Neural cell (in vitro differentiated cells): Measurements from ENCODE around the gene NRK. TPM values are rescaled to one million over a fixed set of nuclear protein-coding genes. Genes with fewer than 3 reads are reported as not detected.
A peak's percentile ranks its signal among the peaks of the same experiment; 100 is the strongest.

ENCODE experiments used
- H2AFZ ChIP-seq: fragments of 200-600, 300-800 bp; sonication (generic), shearing (Covaris generic); 2 replicates; pipeline ENCODE4 v1.6.0; 2014; ENCODE audit warnings: low read depth, mild to moderate bottlenecking, antibody characterized with exemption, low read length, moderate library complexity
- H3F3A ChIP-seq: fragments of 200-600 bp; shearing (Covaris generic); 2 replicates; pipeline ENCODE4 v1.6.1; 2016; ENCODE audit warnings: mild to moderate bottlenecking, moderate library complexity, mixed read lengths, antibody characterized with exemption, low read length; ENCODE audit not compliant: insufficient read depth, poor library complexity, severe bottlenecking
- H3K27ac ChIP-seq: fragments of 200-600, 300-800 bp; sonication (generic), shearing (Covaris generic); 2 replicates; pipeline ENCODE4 v1.5.1; 2014; ENCODE audit warnings: mild to moderate bottlenecking, low read length, moderate library complexity
- H3K27me3 ChIP-seq: fragments of 300-800, 200-600 bp; sonication (generic), shearing (Covaris generic); 2 replicates; pipeline ENCODE4 v1.6.0; 2014; ENCODE audit warnings: mild to moderate bottlenecking, low read depth, low read length, moderate library complexity; ENCODE audit not compliant: insufficient read depth
- H3K36me3 ChIP-seq: fragments of 300-800, 200-600 bp; sonication (generic), shearing (Covaris generic); 2 replicates; pipeline ENCODE4 v1.5.1; 2014; ENCODE audit warnings: mild to moderate bottlenecking, antibody characterized with exemption, low read length, moderate library complexity; ENCODE audit not compliant: insufficient read depth
- H3K4me2 ChIP-seq: fragments of 300-800, 200-600 bp; sonication (generic), shearing (Covaris generic); 2 replicates; pipeline ENCODE4 v1.6.0; 2014; ENCODE audit warnings: mild to moderate bottlenecking, low read length
- H3K4me3 ChIP-seq: fragments of 300-800, 200-600 bp; sonication (generic), shearing (Covaris generic); 2 replicates; pipeline ENCODE4 v1.5.1; 2014; ENCODE audit warnings: mild to moderate bottlenecking, low read length, moderate library complexity
- H3K79me2 ChIP-seq: fragments of 200-600 bp; shearing (Covaris generic); replicated peaks from 2 replicates; pipeline ENCODE4 v1.6.0; 2014; ENCODE audit warnings: mild to moderate bottlenecking, low read length, moderate library complexity; ENCODE audit not compliant: insufficient read depth
- H3K9ac ChIP-seq: fragments of 300-800, 200-600 bp; sonication (generic), shearing (Covaris generic); 2 replicates; pipeline ENCODE4 v1.6.1; 2016; ENCODE audit warnings: mild to moderate bottlenecking, low read length, mixed read lengths
- H3K9me2 ChIP-seq: fragments of 200-600 bp; shearing (Covaris generic); 2 replicates; pipeline ENCODE4 v1.6.1; 2016; ENCODE audit warnings: mild to moderate bottlenecking, low read length, mixed read lengths; ENCODE audit not compliant: insufficient read depth
- H3K9me3 ChIP-seq: fragments of 200-600, 300-800 bp; sonication (generic), shearing (Covaris generic); 2 replicates; pipeline ENCODE4 v1.6.1; 2016; ENCODE audit warnings: mild to moderate bottlenecking, mixed run types, low read length, moderate library complexity, mixed read lengths
- H4K20me1 ChIP-seq: fragments of 200-600 bp; shearing (Covaris generic); 2 replicates; pipeline ENCODE4 v1.6.1; 2016; ENCODE audit warnings: mild to moderate bottlenecking, mixed run types; ENCODE audit not compliant: insufficient read depth
- EP300 ChIP-seq: fragments of 450-650 bp; conservative IDR thresholded peaks from 2 replicates; pipeline ENCODE4 v1.6.1; 2014; ENCODE audit warnings: antibody characterized with exemption, mild to moderate bottlenecking, moderate library complexity; ENCODE audit not compliant: poor library complexity, severe bottlenecking
- EZH2 ChIP-seq: fragments of 200-600, 300-800 bp; shearing (Covaris generic), sonication (generic); IDR thresholded peaks from 2 replicates; pipeline ENCODE4 v1.6.1; 2014; ENCODE audit warnings: antibody characterized with exemption, low read length, borderline replicate concordance, mild to moderate bottlenecking; ENCODE audit not compliant: insufficient read depth, poor library complexity, severe bottlenecking
- MXI1 ChIP-seq: fragments of 450-650 bp; conservative IDR thresholded peaks from 2 replicates; pipeline ENCODE4 v1.6.1; 2014; ENCODE audit warnings: antibody characterized with exemption, mild to moderate bottlenecking; ENCODE audit not compliant: poor library complexity, severe bottlenecking
- POLR2AphosphoS5 ChIP-seq: IDR thresholded peaks from 2 replicates; pipeline ENCODE4 v1.6.1; 2012
- RAD21 ChIP-seq: fragments of 450-650 bp; conservative IDR thresholded peaks from 2 replicates; pipeline ENCODE4 v1.6.1; 2014; ENCODE audit warnings: antibody characterized with exemption, mild to moderate bottlenecking, moderate library complexity
- REST ChIP-seq: IDR thresholded peaks from 2 replicates; pipeline ENCODE4 v1.6.1; 2012; ENCODE audit warnings: borderline replicate concordance
- SMC3 ChIP-seq: fragments of 450-650 bp; conservative IDR thresholded peaks from 2 replicates; pipeline ENCODE4 v1.6.1; 2014; ENCODE audit warnings: antibody characterized with exemption, mild to moderate bottlenecking, moderate library complexity; ENCODE audit not compliant: poor library complexity
- TAF1 ChIP-seq: IDR thresholded peaks from 2 replicates; pipeline ENCODE4 v1.6.1; 2012; ENCODE audit warnings: low read depth
- polyA plus RNA-seq: library from polyadenylated mRNA; depleted of rRNA; stranded (reverse); fragments of >200 nt; gene quantifications from 2 replicates; pipeline ENCODE4 v1.2.3, GENCODE V29; 2014
- TF ChIP-seq, protein P1 (sequence below): fragments of 450-650 bp; IDR thresholded peaks from 2 replicates; pipeline ENCODE4 v1.5.1; 2014; ENCODE audit warnings: antibody characterized with exemption, mild to moderate bottlenecking, moderate library complexity; ENCODE audit not compliant: poor library complexity, severe bottlenecking

The NRK gene
- polyA plus RNA-seq, 1 donor from 2014 or later, result not detected

GRCh38 chrX:105823092-105823455 is 735 bp downstream of the NRK start:
- Histone ChIP-seq H3K27ac (no peak overlapping the region), H3F3A (no peaks in the 10 kb centered on the region), H3K9me3 (no peaks in the 10 kb centered on the region), H2AFZ (no peak overlapping the region), H3K79me2 (no peaks in the 10 kb centered on the region), H3K27me3 (peaks cover 43% of the 10 kb centered on the region), H3K4me3 (peak overlapping the region; percentile 53), H3K9me2 (no peaks in the 10 kb centered on the region), H3K4me2 (no peak overlapping the region), H3K9ac (no peak overlapping the region), H3K36me3 (no peaks in the 10 kb centered on the region), H4K20me1 (no peaks in the 10 kb centered on the region)
- no peak for TF ChIP-seq POLR2AphosphoS5
- TF ChIP-seq SMC3, result no peak
- TF ChIP-seq REST, result no peak
- no peak for TF ChIP-seq TAF1
- no peak for TF ChIP-seq MXI1
- no peak for TF ChIP-seq EP300
- TF ChIP-seq RAD21, result no peak
- no peak for TF ChIP-seq EZH2
- TF ChIP-seq, protein P1, sequence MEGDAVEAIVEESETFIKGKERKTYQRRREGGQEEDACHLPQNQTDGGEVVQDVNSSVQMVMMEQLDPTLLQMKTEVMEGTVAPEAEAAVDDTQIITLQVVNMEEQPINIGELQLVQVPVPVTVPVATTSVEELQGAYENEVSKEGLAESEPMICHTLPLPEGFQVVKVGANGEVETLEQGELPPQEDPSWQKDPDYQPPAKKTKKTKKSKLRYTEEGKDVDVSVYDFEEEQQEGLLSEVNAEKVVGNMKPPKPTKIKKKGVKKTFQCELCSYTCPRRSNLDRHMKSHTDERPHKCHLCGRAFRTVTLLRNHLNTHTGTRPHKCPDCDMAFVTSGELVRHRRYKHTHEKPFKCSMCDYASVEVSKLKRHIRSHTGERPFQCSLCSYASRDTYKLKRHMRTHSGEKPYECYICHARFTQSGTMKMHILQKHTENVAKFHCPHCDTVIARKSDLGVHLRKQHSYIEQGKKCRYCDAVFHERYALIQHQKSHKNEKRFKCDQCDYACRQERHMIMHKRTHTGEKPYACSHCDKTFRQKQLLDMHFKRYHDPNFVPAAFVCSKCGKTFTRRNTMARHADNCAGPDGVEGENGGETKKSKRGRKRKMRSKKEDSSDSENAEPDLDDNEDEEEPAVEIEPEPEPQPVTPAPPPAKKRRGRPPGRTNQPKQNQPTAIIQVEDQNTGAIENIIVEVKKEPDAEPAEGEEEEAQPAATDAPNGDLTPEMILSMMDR, result no peak

- no peak overlapping the region for H3K9ac ChIP-seq
- H2AFZ ChIP-seq, result no peak overlapping the region
- no peaks in the 10 kb centered on the region for H3K79me2 ChIP-seq
- H3F3A ChIP-seq, result no peaks in the 10 kb centered on the region
- no peaks in the 10 kb centered on the region for H3K9me3 ChIP-seq
- H3K4me2 ChIP-seq, result no peak overlapping the region
- H4K20me1 ChIP-seq, result no peaks in the 10 kb centered on the region
- no peaks in the 10 kb centered on the region for H3K36me3 ChIP-seq
- peaks cover 4% of the 10 kb centered on the region for H3K27me3 ChIP-seq
- no peaks in the 10 kb centered on the region for H3K9me2 ChIP-seq
- H3K4me3 ChIP-seq, result no peak overlapping the region
- no peak overlapping the region for H3K27ac ChIP-seq
- TF ChIP-seq TAF1 (no peak), POLR2AphosphoS5 (no peak), EZH2 (no peak), MXI1 (no peak), EP300 (no peak), RAD21 (no peak), SMC3 (no peak), REST (no peak)
- TF ChIP-seq, protein P1, result no peak
Observed at GRCh38 chrX:105829011-105829410, 6.7 kb downstream of the NRK start.
